H1 (cell line): Measurements from ENCODE around the gene BTBD16. TPM values are rescaled to one million over a fixed set of nuclear protein-coding genes. Genes with fewer than 3 reads are reported as not detected.

Experiments
- CHD1 ChIP-seq: IDR thresholded peaks from 2 replicates; pipeline ENCODE4 v1.6.1; 2012; ENCODE audit warnings: low read depth, low read length, improper control_type of control experiment
- CTBP2 ChIP-seq: IDR thresholded peaks from 2 replicates; pipeline ENCODE4 v1.7.0; 2011; ENCODE audit warnings: borderline replicate concordance, mild to moderate bottlenecking, moderate library complexity, mixed read lengths, low read length; ENCODE audit not compliant: insufficient read depth, insufficient read length
- EZH2 ChIP-seq: fragments of 200-600 bp; sonication (generic); IDR thresholded peaks from 2 replicates; pipeline ENCODE4 v1.7.1; 2012; ENCODE audit warnings: low read depth, mild to moderate bottlenecking, moderate library complexity, low read length, inconsistent platforms; ENCODE audit not compliant: severe bottlenecking
- FOSL1 ChIP-seq: IDR thresholded peaks from 2 replicates; pipeline ENCODE4 v1.6.1; 2011; ENCODE audit warnings: mild to moderate bottlenecking, low read depth, low read length, moderate library complexity; ENCODE audit not compliant: insufficient read depth
- GTF2F1 ChIP-seq: IDR thresholded peaks from 2 replicates; pipeline ENCODE4 v1.6.1; 2012; ENCODE audit warnings: low read depth, low read length, improper control_type of control experiment, borderline replicate concordance
- JUN ChIP-seq: IDR thresholded peaks from 2 replicates; pipeline ENCODE4 v1.6.1; 2011; ENCODE audit warnings: low read depth, mild to moderate bottlenecking, improper control_type of control experiment, low read length
- MAFK ChIP-seq: IDR thresholded peaks from 2 replicates; pipeline ENCODE4 v1.6.1; 2012; ENCODE audit warnings: low read depth, mild to moderate bottlenecking, improper control_type of control experiment, low read length
- MAX ChIP-seq: IDR thresholded peaks from 2 replicates; pipeline ENCODE4 v1.6.1; 2012; ENCODE audit warnings: inconsistent platforms
- polyA plus RNA-seq, 7 experiments: library from polyadenylated mRNA; depleted of rRNA in 3 of 7; stranded (reverse) in 5 of 7; unstranded in 2 of 7; fragments of >200 nt in 5 of 7; fragments of 200-250 nt in 2 of 7; gene quantifications; 1 replicate in 5 of 7; 2 replicates in 1 of 7; 4 replicates in 1 of 7; pipeline versions ENCODE4 v1.2.1 to v1.2.3, GENCODE V29; 2011 to 2013; ENCODE audit warnings: missing spikeins in 2 of 7, mixed read lengths in 2 of 7
- total RNA-seq: library from RNA; stranded (reverse); fragmentation: NEBNext Ultra II Directional; extraction: Animal tissue kit (Norgen Biotek cat#: 25700); gene quantifications from 2 replicates; pipeline ENCODE4 v1.2.1, GENCODE V29; 2021

BTBD16 gene
- total and polyA plus RNA-seq, 2 of the 8 experiments (the other 6 are each of a cell fraction or from before 2014, with no cell fraction given): 0.05 TPM; not detected in 1

- no peak for TF ChIP-seq CHD1
- TF ChIP-seq CTBP2: no peak
- no peak for TF ChIP-seq JUN
- TF ChIP-seq GTF2F1: no peak
- TF ChIP-seq MAFK: no peak
- TF ChIP-seq FOSL1: no peak
- no peak for TF ChIP-seq MAX
- TF ChIP-seq EZH2: no peak
Observed at GRCh38 chr10:122246830-122247520, 24.1 kb upstream of the BTBD16 start (continued).
